GM19193 (cell line): ENCODE results near the gene ACE.

Source experiments
- POLR2A ChIP-seq: IDR thresholded peaks from 4 replicates; pipeline ENCODE4 v1.6.1; 2011; ENCODE audit not compliant: insufficient read depth, insufficient read length; ENCODE audit errors: extremely low read depth

ACE gene

DNA sequence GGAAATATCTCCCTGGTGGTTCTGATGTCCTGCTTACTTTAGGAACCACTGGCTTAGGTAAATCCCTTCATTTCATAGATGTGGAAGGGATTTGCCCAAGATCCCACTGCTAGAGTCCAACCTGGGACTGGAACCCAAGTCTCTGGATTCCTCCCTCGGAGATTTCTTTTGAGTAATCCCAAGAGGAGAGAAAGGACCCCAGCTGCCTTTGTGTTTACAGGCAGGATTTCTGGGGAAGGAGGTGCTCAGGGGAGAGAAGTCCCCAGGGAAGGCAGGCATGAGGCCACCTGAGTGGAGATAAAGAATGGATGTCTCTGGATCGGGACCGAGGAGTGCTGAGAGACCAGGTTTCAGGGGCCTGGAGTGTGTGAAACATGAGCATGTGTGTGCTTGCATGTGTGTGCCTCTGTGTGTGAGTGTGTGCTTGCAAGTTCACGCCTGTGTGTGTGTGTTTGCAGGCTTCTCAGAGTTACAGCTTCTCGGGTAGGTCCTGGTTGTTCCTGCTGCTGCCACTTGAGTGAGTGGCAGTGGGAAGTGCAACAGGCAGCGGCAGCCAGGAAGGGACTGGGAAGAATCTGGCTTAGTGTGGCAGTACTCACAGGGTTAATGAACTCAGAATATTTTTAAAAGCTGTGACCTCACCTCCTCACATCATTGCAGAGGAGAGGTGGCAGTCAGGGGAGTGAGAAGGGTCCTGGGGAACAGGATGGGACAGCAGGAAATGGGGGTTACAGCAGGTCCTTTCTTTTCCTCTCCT is 48.5 kb downstream of the ACE start:
- no peak for TF ChIP-seq POLR2A

GRCh38 chr17:63526861-63527260 is 50.0 kb downstream of the ACE start:
- no peak for TF ChIP-seq POLR2A

- no peak for TF ChIP-seq POLR2A
Observed at GRCh38 chr17:63528183-63528582, 51.3 kb downstream of the ACE start.

- no peak for TF ChIP-seq POLR2A
Observed at GRCh38 chr17:63529711-63530556, 53.1 kb downstream of the ACE start.

DNA sequence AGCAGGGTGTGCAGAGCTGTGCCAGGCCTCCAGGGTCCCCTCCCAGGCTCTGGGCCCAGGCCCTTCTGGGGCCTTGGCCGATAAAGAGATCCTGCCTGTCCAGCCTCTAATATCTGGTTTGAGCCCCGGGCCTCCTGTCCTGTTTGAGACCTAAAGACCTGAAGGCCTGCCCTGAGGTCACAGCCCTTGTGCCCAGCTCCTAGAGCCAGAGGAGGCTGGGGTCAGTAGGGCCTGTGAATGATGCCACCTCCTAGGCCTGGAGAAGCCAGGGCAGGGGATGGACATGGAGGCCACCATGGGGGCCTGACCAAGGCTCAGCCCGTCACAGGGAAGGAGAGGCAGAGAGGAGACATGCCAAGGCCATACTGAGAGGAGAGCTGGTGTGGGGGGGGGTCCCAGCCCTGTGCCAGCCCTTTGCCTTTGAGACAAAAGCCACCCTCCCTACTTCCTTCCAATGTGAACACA is 53.7 kb downstream of the ACE start:
- no peak for TF ChIP-seq POLR2A

- no peak for TF ChIP-seq POLR2A
Observed at GRCh38 chr17:63531022-63531965, 54.4 kb downstream of the ACE start.

DNA sequence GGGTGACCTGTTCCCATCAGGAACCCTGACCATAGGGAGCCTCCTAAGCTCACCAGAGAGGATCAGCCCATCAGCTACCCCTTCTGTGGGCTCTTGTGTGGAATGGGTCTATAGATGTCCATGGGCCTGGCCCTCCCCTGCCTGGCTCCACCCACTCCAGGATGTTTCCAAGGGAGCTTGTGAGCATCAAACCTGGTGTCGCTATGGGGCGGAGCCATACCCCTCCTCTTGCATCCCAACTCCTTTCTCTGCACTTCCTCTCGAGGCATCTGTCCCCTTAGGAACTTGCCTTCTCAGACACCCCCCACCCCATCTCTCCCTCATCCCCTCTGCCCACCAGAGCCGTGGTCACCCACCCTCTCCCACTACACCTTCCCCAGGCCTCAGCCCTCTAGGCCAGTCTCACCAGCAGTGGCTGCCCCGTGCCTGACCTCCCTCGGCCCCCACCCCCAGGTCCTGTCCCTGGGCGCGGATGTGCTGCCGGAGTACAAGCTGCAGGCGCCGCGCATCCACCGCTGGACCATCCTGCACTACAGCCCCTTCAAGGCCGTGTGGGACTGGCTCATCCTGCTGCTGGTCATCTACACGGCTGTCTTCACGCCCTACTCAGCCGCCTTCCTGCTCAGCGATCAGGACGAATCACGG is 56.7 kb downstream of the ACE start:
- no peak for TF ChIP-seq POLR2A

- no peak for TF ChIP-seq POLR2A
Observed at GRCh38 chr17:63534078-63534570, 57.3 kb downstream of the ACE start.

DNA sequence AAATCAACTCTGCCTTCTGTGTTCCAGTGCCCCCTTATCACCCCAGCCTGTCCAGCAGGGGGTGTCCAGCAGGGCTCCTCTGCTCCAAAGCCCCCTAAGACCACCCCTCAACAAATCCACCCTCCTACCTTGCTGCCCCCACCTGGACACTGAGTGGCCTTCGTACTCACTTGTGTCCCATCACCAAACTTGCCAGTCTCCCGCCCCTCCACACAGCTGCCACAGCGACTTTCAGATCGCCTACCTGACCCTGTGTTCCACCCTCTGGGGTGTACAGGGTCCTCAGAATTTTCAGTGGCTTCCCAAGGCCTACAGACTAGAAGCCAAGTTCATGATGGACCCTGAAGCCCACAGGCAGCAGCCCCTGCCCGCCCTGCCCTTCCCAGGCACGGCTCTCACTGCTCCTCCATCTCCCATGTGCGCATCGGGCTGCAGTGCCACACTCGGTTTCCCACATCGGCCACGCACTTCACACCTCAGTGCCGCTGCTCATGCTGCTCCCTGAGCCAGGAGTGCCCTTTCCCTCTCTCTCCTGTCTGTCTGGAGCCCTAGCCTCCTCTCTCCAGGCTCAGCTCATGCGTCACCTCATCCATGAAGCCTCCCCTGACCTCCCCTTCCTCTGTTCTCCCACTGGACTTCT is 58.1 kb downstream of the ACE start:
- TF ChIP-seq POLR2A, result no peak

- TF ChIP-seq POLR2A, result no peak
Observed at GRCh38 chr17:63535640-63536039, 58.8 kb downstream of the ACE start.

DNA sequence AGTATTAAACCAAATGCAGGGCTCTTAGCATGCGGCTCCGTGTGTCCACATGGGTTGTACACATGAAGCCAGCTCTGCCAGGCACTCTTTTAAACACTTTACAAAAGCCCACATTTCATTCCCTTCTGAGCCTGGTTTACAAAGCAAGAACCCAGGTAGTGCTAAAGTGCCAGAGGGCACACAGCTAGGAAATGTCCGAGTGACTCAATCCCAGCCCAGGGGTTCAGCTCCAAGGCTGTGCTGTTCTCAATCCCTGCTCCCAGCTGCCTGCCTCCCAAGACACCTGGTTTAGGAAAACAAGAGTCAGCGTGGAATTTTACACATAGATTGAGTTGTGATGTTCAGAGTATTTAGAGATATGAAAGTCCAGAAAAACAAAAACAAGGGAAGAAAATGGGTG is 60.1 kb downstream of the ACE start:
- TF ChIP-seq POLR2A, result no peak

DNA sequence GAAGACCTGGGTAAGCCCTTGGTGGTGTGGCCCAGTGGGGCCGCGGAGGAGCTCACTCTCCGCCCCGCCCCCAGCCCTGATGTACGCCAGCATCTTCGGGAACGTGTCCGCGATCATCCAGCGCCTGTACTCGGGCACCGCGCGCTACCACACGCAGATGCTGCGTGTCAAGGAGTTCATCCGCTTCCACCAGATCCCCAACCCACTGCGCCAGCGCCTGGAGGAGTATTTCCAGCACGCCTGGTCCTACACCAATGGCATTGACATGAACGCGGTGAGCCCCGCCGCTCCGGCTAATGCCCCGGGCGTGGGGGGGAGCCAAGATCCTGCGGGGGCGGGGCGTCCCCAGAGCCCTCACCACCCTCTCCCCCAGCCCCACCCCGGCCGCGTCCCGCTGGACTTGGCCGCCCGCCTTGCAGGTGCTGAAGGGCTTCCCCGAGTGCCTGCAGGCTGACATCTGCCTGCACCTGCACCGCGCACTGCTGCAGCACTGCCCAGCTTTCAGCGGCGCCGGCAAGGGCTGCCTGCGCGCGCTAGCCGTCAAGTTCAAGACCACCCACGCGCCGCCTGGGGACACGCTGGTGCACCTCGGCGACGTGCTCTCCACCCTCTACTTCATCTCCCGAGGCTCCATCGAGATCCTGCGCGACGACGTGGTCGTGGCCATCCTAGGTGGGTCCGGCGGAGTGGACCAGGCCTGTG is 61.3 kb downstream of the ACE start:
- TF ChIP-seq POLR2A, result no peak
